Gastrocnemius medialis (tissue), 4 donors: ENCODE results near the gene UBE3B.

Experiments
- POLR2A ChIP-seq, 2 donors: fragments of 450-650 bp; IDR thresholded peaks; one replicate each; pipeline ENCODE4 v1.6.1; 2017; ENCODE audit warnings: antibody characterized with exemption in 2 of 2, mild to moderate bottlenecking in 2 of 2, moderate library complexity in 2 of 2
- TF ChIP-seq, protein P1 (sequence below), 5 experiments: fragments of 450-650 bp in 3 of 5; fragments of 200-600 bp in 2 of 5; sonication (generic) in 2 of 5; IDR thresholded peaks in 4 of 5; conservative IDR thresholded peaks in 1 of 5; 1 replicate in 4 of 5; 2 replicates in 1 of 5; pipeline ENCODE4 v1.5.1; 2016 to 2019; ENCODE audit warnings: antibody characterized with exemption in 5 of 5, mild to moderate bottlenecking in 3 of 5, moderate library complexity in 3 of 5

- TF ChIP-seq POLR2A (IDR thresholded peaks at IDR 0.05), result no peak
- TF ChIP-seq, protein P1, sequence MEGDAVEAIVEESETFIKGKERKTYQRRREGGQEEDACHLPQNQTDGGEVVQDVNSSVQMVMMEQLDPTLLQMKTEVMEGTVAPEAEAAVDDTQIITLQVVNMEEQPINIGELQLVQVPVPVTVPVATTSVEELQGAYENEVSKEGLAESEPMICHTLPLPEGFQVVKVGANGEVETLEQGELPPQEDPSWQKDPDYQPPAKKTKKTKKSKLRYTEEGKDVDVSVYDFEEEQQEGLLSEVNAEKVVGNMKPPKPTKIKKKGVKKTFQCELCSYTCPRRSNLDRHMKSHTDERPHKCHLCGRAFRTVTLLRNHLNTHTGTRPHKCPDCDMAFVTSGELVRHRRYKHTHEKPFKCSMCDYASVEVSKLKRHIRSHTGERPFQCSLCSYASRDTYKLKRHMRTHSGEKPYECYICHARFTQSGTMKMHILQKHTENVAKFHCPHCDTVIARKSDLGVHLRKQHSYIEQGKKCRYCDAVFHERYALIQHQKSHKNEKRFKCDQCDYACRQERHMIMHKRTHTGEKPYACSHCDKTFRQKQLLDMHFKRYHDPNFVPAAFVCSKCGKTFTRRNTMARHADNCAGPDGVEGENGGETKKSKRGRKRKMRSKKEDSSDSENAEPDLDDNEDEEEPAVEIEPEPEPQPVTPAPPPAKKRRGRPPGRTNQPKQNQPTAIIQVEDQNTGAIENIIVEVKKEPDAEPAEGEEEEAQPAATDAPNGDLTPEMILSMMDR (IDR thresholded peaks at IDR 0.05 in 4 of 5, conservative IDR thresholded peaks at IDR 0.05 in 1 of 5), result no peak
These were observed 33.6 kb upstream of the UBE3B start for GRCh38 chr12:109443794-109444193.
